IPS DF 4.7 (cell line): ENCODE measurements around the gene TMPRSS3.

Source experiments
- DNase-seq: peaks from one replicate; pipeline ENCODE4 v3.0.0-alpha.2; 2013; ENCODE audit warnings: low spot score; ENCODE audit errors: extremely low read depth

TMPRSS3 gene

GRCh38 chr21:42337276-42337675 is 58.6 kb downstream of the TMPRSS3 start:
- DNase-seq: no peak

- peak; percentile 66 for DNase-seq
Measured at GRCh38 chr21:42336054-42336453, 59.8 kb downstream of the TMPRSS3 start.

- DNase-seq: no peak
Measured at GRCh38 chr21:42332557-42333317, 63.1 kb downstream of the TMPRSS3 start.

- no peak for DNase-seq
Measured at GRCh38 chr21:42331660-42332059, 64.2 kb downstream of the TMPRSS3 start.

- DNase-seq: no peak
Measured at GRCh38 chr21:42330380-42331371, 65.2 kb downstream of the TMPRSS3 start.

- no peak for DNase-seq
Measured at GRCh38 chr21:42324896-42325295, 71.0 kb downstream of the TMPRSS3 start.
